Ascending aorta (tissue), 2 donors: ENCODE measurements around the gene DCAF11. TPM values are rescaled to one million over a fixed set of nuclear protein-coding genes. Genes with fewer than 3 reads are reported as not detected.

Source experiments
- DNase-seq, 2 donors: peaks; one replicate each; pipeline ENCODE4 v3.0.0-alpha.2; 2019; ENCODE audit warnings: low spot score in 2 of 2
- H3K27ac ChIP-seq, 2 donors: fragments of 200-600 bp; sonication (generic); one replicate each; pipeline ENCODE4 v1.5.1; 2016 to 2017; ENCODE audit warnings: mild to moderate bottlenecking in 1 of 2
- H3K27me3 ChIP-seq: fragments of 200-600 bp; sonication (generic); one replicate; pipeline ENCODE4 v1.5.1; 2017
- H3K36me3 ChIP-seq, 2 donors: fragments of 200-600 bp; sonication (generic); one replicate each; pipeline ENCODE4 v1.5.1; 2016
- H3K4me1 ChIP-seq, 2 donors: fragments of 200-600 bp; sonication (generic); one replicate each; pipeline ENCODE4 v1.5.1; 2016 to 2017; ENCODE audit warnings: mild to moderate bottlenecking in 1 of 2
- H3K4me3 ChIP-seq, 2 donors: fragments of 200-600 bp; sonication (generic); one replicate each; pipeline ENCODE4 v1.5.1; 2016 to 2017; ENCODE audit warnings: mild to moderate bottlenecking in 1 of 2
- H3K9me3 ChIP-seq, 2 donors: fragments of 200-600 bp; sonication (generic); one replicate each; pipeline ENCODE4 v1.5.1; 2016
- CTCF ChIP-seq, 3 experiments: fragments of 200-600 bp in 2 of 3; fragments of 450-650 bp in 1 of 3; sonication (generic) in 2 of 3; IDR thresholded peaks; one replicate each; pipeline ENCODE4 v1.5.1; 2016 to 2019; ENCODE audit warnings: antibody characterized with exemption in 3 of 3, mild to moderate bottlenecking in 1 of 3, moderate library complexity in 1 of 3
- intact Hi-C: fragments of 100-400 bp; cut with DNase I; formaldehyde crosslinking; loops from one replicate; pipeline ENCODE4 v1.15.1; 2023
- total RNA-seq: library from RNA; depleted of rRNA; stranded (reverse); fragments of >200 nt; gene quantifications from one replicate; pipeline ENCODE4 v1.1.0, GENCODE V29; 2016

The DCAF11 gene
- total RNA-seq, 1 donor from 2014 or later, result 52.3 TPM

GRCh38 chr14:24146453-24146977 lies 31.9 kb downstream of the DCAF11 start, which contains the start of gene PSME2:
PSME2 (minus strand) TSS chr14:24146610; CDS start chr14:24146581, 29 bp downstream.
- peaks cover 22 to 27% of the 10 kb centered on the region in 2 donors for H3K36me3 ChIP-seq
- no peaks in the 10 kb centered on the region for H3K27me3 ChIP-seq
- intact Hi-C loops, result loop anchor here (2.0 to 10.0 kb wide), 4 partner anchors 42 to 842 kb away; partner anchors contain the start of genes BCL2L2, GMPR2, IPO4 and NEDD8
- H3K27ac ChIP-seq, result peak within 1 kb of the TSS; percentile 75 to 90
- DNase-seq, result peak; percentile 94 to 98
- peak within 1 kb of the TSS; percentile 76 to 100 for H3K4me3 ChIP-seq
- H3K9me3 ChIP-seq, result no peaks in the 10 kb centered on the region
- TF ChIP-seq CTCF (IDR thresholded peaks at IDR 0.05), result no peak
- peaks cover 24 to 26% of the 10 kb centered on the region in 2 donors for H3K4me1 ChIP-seq

- Histone ChIP-seq H3K27ac (peak within 1 kb of the TSS; percentile 75 to 90), H3K36me3 (peaks cover 28 to 33% of the 10 kb centered on the region in 2 donors), H3K27me3 (no peaks in the 10 kb centered on the region), H3K4me1 (peaks cover 21 to 23% of the 10 kb centered on the region in 2 donors), H3K4me3 (peak within 1 kb of the TSS; percentile 76 to 100), H3K9me3 (no peaks in the 10 kb centered on the region)
- intact Hi-C loops, result loop anchor here (1.0 to 10.0 kb wide), 6 partner anchors 14 to 842 kb away; partner anchors contain the start of genes BCL2L2, GMPR2, IPO4 and IRF9
- TF ChIP-seq CTCF (IDR thresholded peaks at IDR 0.05), result no peak
- peak; percentile 95 to 99 for DNase-seq
These were observed 32.6 kb downstream of the DCAF11 start, which contains the start of gene RNF31 for GRCh38 chr14:24146978-24147760. RNF31 (plus strand) TSS chr14:24147498; CDS start chr14:24147699, 201 bp downstream.

DNA sequence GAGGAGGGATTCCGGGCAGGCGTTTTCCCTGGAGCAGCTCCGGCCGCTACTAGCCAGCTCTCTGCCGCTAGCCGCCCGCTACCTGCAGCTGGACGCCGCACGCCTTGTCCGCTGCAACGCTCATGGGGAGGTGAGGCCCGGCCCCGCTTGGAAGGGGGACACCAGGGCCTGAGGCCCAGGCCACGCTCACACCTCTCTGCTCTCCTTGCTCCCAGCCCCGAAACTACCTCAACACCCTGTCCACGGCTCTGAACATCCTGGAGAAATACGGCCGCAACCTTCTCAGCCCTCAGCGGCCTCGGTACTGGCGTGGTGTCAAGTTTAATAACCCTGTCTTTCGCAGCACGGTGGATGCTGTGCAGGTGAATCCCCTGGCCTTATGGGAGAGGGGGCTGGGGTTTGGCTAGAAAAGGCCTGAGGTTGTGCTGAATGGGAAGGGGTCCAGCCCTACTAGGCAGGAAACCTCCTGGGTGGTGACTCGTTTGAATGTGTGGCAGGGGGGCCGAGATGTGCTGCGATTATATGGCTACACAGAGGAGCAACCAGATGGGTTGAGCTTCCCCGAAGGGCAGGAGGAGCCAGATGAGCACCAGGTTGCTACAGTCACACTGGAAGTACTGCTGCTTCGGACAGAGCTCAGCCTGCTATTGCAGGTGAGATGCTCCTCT lies 33.3 kb downstream of the DCAF11 start:
- Histone ChIP-seq H3K9me3 (no peaks in the 10 kb centered on the region), H3K4me1 (peaks cover 20 to 22% of the 10 kb centered on the region in 2 donors), H3K4me3 (peak overlapping the region; percentile 76 to 100), H3K36me3 (peaks cover 28 to 41% of the 10 kb centered on the region in 2 donors), H3K27me3 (no peaks in the 10 kb centered on the region), H3K27ac (peak overlapping the region; percentile 75 to 90)
- no peak for TF ChIP-seq CTCF (IDR thresholded peaks at IDR 0.05)
- intact Hi-C loops, result loop anchor here (1.0 to 10.0 kb wide), 6 partner anchors 13 to 843 kb away; partner anchors contain the start of genes BCL2L2, GMPR2, IPO4 and IRF9
- peak in 1 of 2 donors; percentile 63 for DNase-seq

DNA sequence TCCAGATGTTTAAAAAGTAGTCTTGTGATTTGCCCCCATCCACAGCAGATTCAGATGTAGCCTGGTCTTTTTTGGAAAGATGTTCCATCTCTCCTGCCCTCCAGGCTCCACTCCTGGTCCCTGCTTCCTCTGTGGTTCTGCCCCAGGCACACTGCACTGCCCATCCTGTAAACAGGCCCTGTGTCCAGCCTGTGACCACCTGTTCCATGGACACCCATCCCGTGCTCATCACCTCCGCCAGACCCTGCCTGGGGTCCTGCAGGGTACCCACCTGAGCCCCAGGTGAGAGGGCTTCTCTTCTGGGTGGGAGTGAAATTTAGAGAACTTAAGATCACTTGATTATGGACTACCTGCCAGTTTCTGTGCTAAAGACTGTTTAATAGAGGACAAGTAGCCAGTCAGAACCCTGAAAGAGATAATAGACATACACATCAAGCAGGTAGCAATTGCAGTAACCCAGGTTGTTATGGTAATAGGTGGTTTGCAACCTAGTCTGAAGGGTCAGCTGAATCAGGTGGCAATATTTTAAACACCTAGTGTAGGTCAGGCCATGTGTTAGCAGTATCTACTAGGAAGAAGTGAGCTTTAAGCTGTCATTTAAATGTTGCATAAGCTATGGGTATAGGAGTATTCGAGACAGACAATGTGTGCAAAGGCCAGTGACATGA lies 34.9 kb downstream of the DCAF11 start:
- H3K27me3 ChIP-seq, result no peaks in the 10 kb centered on the region
- peaks cover 32 to 55% of the 10 kb centered on the region in 2 donors for H3K36me3 ChIP-seq
- no peak overlapping the region for H3K27ac ChIP-seq
- TF ChIP-seq CTCF (IDR thresholded peaks at IDR 0.05), result no peak
- DNase-seq, result no peak
- H3K4me1 ChIP-seq, result peaks cover 20 to 22% of the 10 kb centered on the region in 2 donors
- no peak overlapping the region for H3K4me3 ChIP-seq
- intact Hi-C loops, result loop anchor here (5.0 to 10.0 kb wide), 2 partner anchors 83 to 845 kb away; partner anchors contain the start of genes BCL2L2, GMPR2, NEDD8 and PPP1R3E
- H3K9me3 ChIP-seq, result no peaks in the 10 kb centered on the region

DNA sequence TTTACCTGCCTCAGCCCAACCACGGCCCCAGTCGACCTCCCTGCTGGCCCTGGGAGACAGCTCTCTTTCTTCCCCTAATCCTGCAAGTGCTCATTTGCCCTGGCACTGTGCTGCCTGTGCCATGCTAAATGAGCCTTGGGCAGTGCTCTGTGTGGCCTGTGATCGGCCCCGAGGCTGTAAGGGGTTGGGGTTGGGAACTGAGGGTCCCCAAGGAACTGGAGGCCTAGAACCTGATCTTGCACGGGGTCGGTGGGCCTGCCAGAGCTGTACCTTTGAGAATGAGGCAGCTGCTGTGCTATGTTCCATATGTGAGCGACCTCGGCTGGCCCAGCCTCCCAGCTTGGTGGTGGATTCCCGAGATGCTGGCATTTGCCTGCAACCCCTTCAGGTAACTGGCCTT lies 35.5 kb downstream of the DCAF11 start:
- H3K9me3 ChIP-seq, result no peaks in the 10 kb centered on the region
- no peaks in the 10 kb centered on the region for H3K27me3 ChIP-seq
- no peak overlapping the region for H3K27ac ChIP-seq
- no peak for DNase-seq
- TF ChIP-seq CTCF (IDR thresholded peaks at IDR 0.05), result no peak
- intact Hi-C loops, result no loop called here
- peaks cover 18 to 22% of the 10 kb centered on the region in 2 donors for H3K4me1 ChIP-seq
- H3K4me3 ChIP-seq, result no peak overlapping the region
- H3K36me3 ChIP-seq, result peaks cover 38 to 61% of the 10 kb centered on the region in 2 donors
